K562 (cell line): ENCODE results near the gene PRKG1. TPM values are rescaled to one million over a fixed set of nuclear protein-coding genes. Genes with fewer than 3 reads are reported as not detected.

Experiments
- ATAC-seq: fragments of 200-7000 bp; cut with Tn5 transposase; 3 replicates; pipeline ENCODE4 v1.9.1; 2020; ENCODE audit warnings: moderate library complexity
- BruUV-seq: library from RNA; stranded (reverse); fragments of 400-500 nt; replicated peaks from 2 replicates; lab custom pipeline; 2021; lab: Mats Ljungman, UMichigan
- CTCF ChIA-PET: fragments of 300-600 bp; formaldehyde crosslinking; extraction: SDS; loops from one replicate; lab custom pipeline; 2021; ENCODE audit warnings: low intra/inter-chr PET ratio; lab: Yijun Ruan, JAX
- POLR2A ChIA-PET: fragments of 300-600, 350-650 bp; sonication (Branson Sonifier 250); formaldehyde crosslinking; extraction: SDS; loops from one replicate; lab custom pipeline; 2021; ENCODE audit warnings: antibody characterized with exemption, inconsistent platforms; lab: Yijun Ruan, JAX
- DNase-seq, 4 experiments: peaks; one replicate each; pipeline versions ENCODE4 v3.0.0 to v3.0.0-alpha.2; 2011 to 2018; ENCODE audit warnings: low spot score in 3 of 4, mixed read lengths in 3 of 4; ENCODE audit errors: extremely low read depth in 1 of 4
- FAIRE-seq: peaks from 2 replicates; lab custom pipeline; 2011; peaks lifted over from hg19 to GRCh38; lab: Jason Lieb, UNC
- H2AFZ ChIP-seq: 2 replicates; pipeline ENCODE4 v1.6.0; 2011; ENCODE audit warnings: low read depth, low read length, control low read depth, inconsistent platforms
- H3K27ac ChIP-seq: fragments of 200-600 bp; 3 replicates; pipeline ENCODE4 v1.8.0; 2011; ENCODE audit warnings: low read depth, mild to moderate bottlenecking, control low read depth, inconsistent platforms, low read length, moderate library complexity, mixed read lengths; ENCODE audit errors: extremely low read depth
- H3K27me3 ChIP-seq, 2 experiments: fragments of 300-600 bp in 1 of 2; 2 replicates in 1 of 2; 3 replicates in 1 of 2; pipeline versions ENCODE4 v1.6.0 to v1.8.0; 2011; ENCODE audit warnings: inconsistent platforms in 2 of 2, low read length in 2 of 2, mild to moderate bottlenecking in 1 of 2, mixed read lengths in 1 of 2, moderate library complexity in 1 of 2; ENCODE audit not compliant: control insufficient read depth in 2 of 2, insufficient read depth in 2 of 2
- H3K36me3 ChIP-seq: fragments of 300-600 bp; 3 replicates; pipeline ENCODE4 v1.8.0; 2011; ENCODE audit warnings: mild to moderate bottlenecking, low read length, inconsistent platforms; ENCODE audit not compliant: control insufficient read depth, insufficient read depth
- H3K4me1 ChIP-seq, 2 experiments: fragments of 200-600 bp in 1 of 2; replicated peaks in 1 of 2; 2 replicates in 1 of 2; 3 replicates in 1 of 2; pipeline versions ENCODE4 v1.5.1 to v1.8.0; 2011; ENCODE audit warnings: inconsistent platforms in 2 of 2, low read length in 2 of 2, mild to moderate bottlenecking in 1 of 2, mixed read lengths in 1 of 2, moderate library complexity in 1 of 2; ENCODE audit not compliant: control insufficient read depth in 2 of 2, insufficient read depth in 2 of 2
- H3K4me2 ChIP-seq: 2 replicates; pipeline ENCODE4 v1.6.1; 2011; ENCODE audit warnings: low read length, control low read depth, inconsistent platforms, mixed read lengths; ENCODE audit not compliant: insufficient read depth
- H3K4me3 ChIP-seq: fragments of 200-600 bp; sonication (generic), shearing (Covaris generic); 2 replicates; pipeline ENCODE4 v1.5.1; 2016; ENCODE audit warnings: control low read depth, inconsistent platforms
- H3K79me2 ChIP-seq: fragments of 200-600 bp; 3 replicates; pipeline ENCODE4 v1.8.0; 2011; ENCODE audit warnings: low read length, inconsistent platforms; ENCODE audit not compliant: control insufficient read depth, insufficient read depth
- H3K9ac ChIP-seq, 2 experiments: 2 replicates each; pipeline versions ENCODE4 v1.6.0 to v1.6.1; 2011; ENCODE audit warnings: low read depth in 2 of 2, low read length in 2 of 2, control low read depth in 1 of 2, inconsistent platforms in 1 of 2, mild to moderate bottlenecking in 1 of 2, mixed read lengths in 1 of 2; ENCODE audit not compliant: insufficient read depth in 1 of 2
- H3K9me1 ChIP-seq: one replicate; pipeline ENCODE4 v1.6.0; 2011; ENCODE audit warnings: inconsistent platforms, mild to moderate bottlenecking, low read length, moderate library complexity; ENCODE audit not compliant: control insufficient read depth, insufficient read depth
- H3K9me3 ChIP-seq: replicated peaks from 2 replicates; pipeline ENCODE4 v1.5.1; 2011; ENCODE audit warnings: low read depth, low read length, inconsistent platforms; ENCODE audit not compliant: control insufficient read depth, insufficient read depth
- H4K20me1 ChIP-seq: replicated peaks from 2 replicates; pipeline ENCODE4 v1.6.1; 2011; ENCODE audit warnings: low read length, inconsistent platforms, mixed read lengths; ENCODE audit not compliant: control insufficient read depth, insufficient read depth
- BCOR ChIP-seq: fragments of 450-650 bp; IDR thresholded peaks from 2 replicates; pipeline ENCODE4 v1.6.1; 2016
- ERF ChIP-seq: fragments of 450-650 bp; formaldehyde crosslinking; IDR thresholded peaks from 2 replicates; pipeline ENCODE4 v1.4.0; 2020; ENCODE audit warnings: mild to moderate bottlenecking, mixed read lengths
- EWSR1 ChIP-seq: fragments of 450-650 bp; IDR thresholded peaks from 2 replicates; pipeline ENCODE4 v1.6.1; 2018; ENCODE audit warnings: borderline replicate concordance, mild to moderate bottlenecking, low read depth, moderate library complexity; ENCODE audit not compliant: partially characterized antibody
- HDAC1 ChIP-seq, 2 experiments: fragments of 450-650 bp; IDR thresholded peaks; 2 replicates each; pipeline ENCODE4 v1.6.1; 2016 to 2017; ENCODE audit warnings: inconsistent platforms in 1 of 2, mild to moderate bottlenecking in 1 of 2, moderate library complexity in 1 of 2
- KDM1A ChIP-seq, 2 experiments: fragments of 450-650 bp; IDR thresholded peaks; 2 replicates each; pipeline ENCODE4 v1.6.1; 2016; ENCODE audit warnings: mild to moderate bottlenecking in 2 of 2
- NFE2L1 ChIP-seq: fragments of 450-650 bp; IDR thresholded peaks from 2 replicates; pipeline ENCODE4 v1.6.1; 2016; ENCODE audit warnings: missing genetic modification characterization, low read depth, mild to moderate bottlenecking, missing compliant biosample characterization, moderate library complexity, borderline replicate concordance
- RAD21 ChIP-seq, 2 experiments: fragments of 250-450 bp in 1 of 2; fragments of 450-650 bp in 1 of 2; sonication (Bioruptor Pico) in 1 of 2; formaldehyde crosslinking in 1 of 2; IDR thresholded peaks in 1 of 2; conservative IDR thresholded peaks in 1 of 2; 2 replicates each; pipeline versions ENCODE4 v1.4.0 to v1.8.0; 2020 to 2022; ENCODE audit warnings: mild to moderate bottlenecking in 2 of 2, moderate library complexity in 1 of 2
- TEAD2 ChIP-seq: fragments of 450-650 bp; IDR thresholded peaks from 2 replicates; pipeline ENCODE4 v1.6.1; 2016; ENCODE audit warnings: missing genetic modification characterization, control low read depth, missing compliant biosample characterization
- XRCC3 ChIP-seq: fragments of 450-650 bp; IDR thresholded peaks from 2 replicates; pipeline ENCODE4 v1.6.1; 2017; ENCODE audit warnings: mild to moderate bottlenecking, moderate library complexity
- ZEB2 ChIP-seq: fragments of 450-650 bp; IDR thresholded peaks from 2 replicates; pipeline ENCODE4 v1.6.1; 2016
- ZNF140 ChIP-seq: fragments of 250-450 bp; sonication (Bioruptor Pico); IDR thresholded peaks from 2 replicates; pipeline ENCODE4 v1.8.0; 2021; ENCODE audit warnings: moderate library complexity, mild to moderate bottlenecking, inconsistent platforms
- ZNF507 ChIP-seq: conservative IDR thresholded peaks from 2 replicates; pipeline ENCODE4 v1.6.1; 2017; ENCODE audit warnings: missing genetic modification characterization, missing compliant biosample characterization
- WGBS: fragments of 100-300 bp; shearing (Covaris generic); methylation state at CpG from one replicate; pipeline ENCODE4 v1.1.6; 2016; ENCODE audit warnings: low coverage, mixed read lengths; ENCODE audit not compliant: insufficient coverage; ENCODE audit errors: missing lambda C conversion rate; 5-methylcytosine and 5-hydroxymethylcytosine counted together
- in situ Hi-C: fragments of 300-500 bp; cut with MboI; formaldehyde crosslinking; loops from 4 replicates; pipeline ENCODE4 v1.15.0; 2018; ENCODE audit warnings: inconsistent platforms, mixed read lengths
- intact Hi-C: fragments of 100-400 bp; cut with micrococcal nuclease; formaldehyde crosslinking; loops from 2 replicates; pipeline ENCODE4 v1.14.2; 2022
- polyA plus RNA-seq, 8 experiments: library from polyadenylated mRNA; depleted of rRNA in 4 of 8; stranded (reverse) in 5 of 8; unstranded in 3 of 8; fragments of >200 nt; fragmentation: Nextera tagmentation in 2 of 8; fragmentation: Illumina TruSeq in 1 of 8; extraction: Ambion mirVana in 2 of 8; extraction: Trizol in 1 of 8; gene quantifications; 2 replicates each; pipeline versions ENCODE4 v1.2.1 to v1.2.3, GENCODE V29; 2011 to 2014; ENCODE audit warnings: inconsistent platforms in 1 of 8, missing spikeins in 1 of 8
- total RNA-seq, 7 experiments: library from RNA; depleted of rRNA in 6 of 7; stranded (reverse); fragments of >200 nt in 6 of 7; fragmentation: Illumina TruSeq in 2 of 7; extraction: Trizol in 2 of 7; gene quantifications; 2 replicates each; pipeline versions ENCODE4 v1.2.1 to v1.2.3, GENCODE V29; 2011 to 2021; ENCODE audit warnings: low replicate concordance in 1 of 7
- TF ChIP-seq, protein P1 (sequence below): fragments of 250-450 bp; sonication (Bioruptor Pico); IDR thresholded peaks from 2 replicates; pipeline ENCODE4 v1.5.0; 2021
- TF ChIP-seq, protein P2 (sequence below), 2 experiments: fragments of 450-650 bp; IDR thresholded peaks; 2 replicates each; pipeline ENCODE4 v1.6.1; 2016
- TF ChIP-seq, protein P3 (sequence below): sonication (generic); formaldehyde crosslinking; IDR thresholded peaks from 2 replicates; pipeline ENCODE4 v1.8.1; 2023; ENCODE audit warnings: mild to moderate bottlenecking, missing genetic modification reagents

PRKG1 gene
- total and polyA plus RNA-seq, 9 of the 15 experiments (the other 6 are each of a cell fraction or from before 2014, with no cell fraction given), result 0.22 TPM; not detected in 8

DNA sequence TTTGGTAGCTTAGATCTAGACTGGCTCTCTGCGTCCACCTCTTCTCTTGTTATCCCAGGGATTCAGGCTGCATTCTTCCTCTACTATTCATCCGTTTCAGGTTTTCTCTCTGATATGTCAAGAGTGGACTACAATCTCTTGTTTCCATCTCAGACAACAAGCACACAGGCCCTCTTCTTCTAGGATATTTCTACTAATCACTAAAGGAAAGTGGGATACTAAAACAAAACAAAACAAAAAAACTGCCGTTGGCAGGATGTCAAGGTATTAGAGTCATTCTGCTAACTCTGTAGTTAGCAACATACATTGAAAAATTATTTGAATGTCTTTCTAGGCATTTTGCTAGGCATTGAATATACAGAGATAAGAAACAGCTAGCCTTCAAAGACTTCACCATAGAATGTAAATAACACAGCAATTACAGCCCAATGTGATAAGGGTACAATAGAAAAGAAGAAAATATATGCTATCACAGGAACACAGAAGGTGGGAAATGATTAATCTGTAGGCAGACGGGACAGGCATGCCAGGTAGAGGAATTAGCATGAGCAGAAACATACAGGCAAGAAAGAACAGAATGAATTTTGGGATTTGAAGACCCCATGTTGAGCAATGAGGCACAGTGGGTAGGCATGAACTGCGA lies 414.6 kb downstream of the PRKG1 start:
- WGBS, result 1% methylated on average over 5 of the region's 5 CpGs
- intact Hi-C loops, result no loop called here

DNA sequence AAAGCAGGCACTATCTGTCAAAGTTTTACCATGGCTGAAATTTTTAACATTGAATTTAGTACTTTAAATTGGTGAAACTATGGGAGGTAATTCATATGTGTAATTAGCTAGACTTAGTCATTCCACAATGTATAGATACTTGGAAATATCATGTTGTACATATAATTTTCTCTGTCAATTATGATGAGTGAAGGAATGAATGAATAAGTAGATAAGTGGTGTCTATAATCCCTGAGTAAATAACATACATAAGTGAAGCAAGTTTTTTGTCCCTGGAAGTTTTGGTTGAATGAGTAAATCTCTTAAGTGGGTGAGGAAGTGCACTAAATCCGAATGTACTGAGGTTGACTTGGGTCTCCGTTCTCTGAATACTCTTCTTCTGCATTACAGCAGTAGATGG lies 424.1 kb downstream of the PRKG1 start:
- in situ Hi-C loops, result no loop called here
- no TSS peak for BruUV-seq
- Histone ChIP-seq H3K4me2 (no peak overlapping the region), H2AFZ (no peak overlapping the region), H3K9me1 (no peaks in the 10 kb centered on the region), H3K4me3 (no peak overlapping the region), H3K27ac (no peak overlapping the region), H4K20me1 (no peaks in the 10 kb centered on the region), H3K9me3 (no peaks in the 10 kb centered on the region), H3K4me1 (no peaks in the 10 kb centered on the region), H3K9ac (no peak overlapping the region), H3K79me2 (no peaks in the 10 kb centered on the region), H3K27me3 (no peaks in the 10 kb centered on the region), H3K36me3 (no peaks in the 10 kb centered on the region)
- CTCF ChIA-PET, result no interaction called here
- 3% methylated on average over 2 of the region's 2 CpGs for whole genome bisulfite sequencing
- FAIRE-seq (no peak), ATAC-seq (no peak), DNase-seq (no peak)
- intact Hi-C loops, result no loop called here
- POLR2A ChIA-PET, result no interaction called here
- TF ChIP-seq, protein P1, sequence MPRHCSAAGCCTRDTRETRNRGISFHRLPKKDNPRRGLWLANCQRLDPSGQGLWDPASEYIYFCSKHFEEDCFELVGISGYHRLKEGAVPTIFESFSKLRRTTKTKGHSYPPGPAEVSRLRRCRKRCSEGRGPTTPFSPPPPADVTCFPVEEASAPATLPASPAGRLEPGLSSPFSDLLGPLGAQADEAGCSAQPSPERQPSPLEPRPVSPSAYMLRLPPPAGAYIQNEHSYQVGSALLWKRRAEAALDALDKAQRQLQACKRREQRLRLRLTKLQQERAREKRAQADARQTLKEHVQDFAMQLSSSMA, result no peak
- TF ChIP-seq EWSR1, result no peak
- no peak for TF ChIP-seq BCOR
- no peak for TF ChIP-seq NFE2L1 (tag)
- no peak for TF ChIP-seq ERF (CRISPR knock-in tag)
- TF ChIP-seq RAD21 (CRISPR knock-in tag; conservative IDR thresholded peaks at IDR 0.05 in 1 of 2, IDR thresholded peaks at IDR 0.05 in 1 of 2), result no peak
- TF ChIP-seq, protein P2, sequence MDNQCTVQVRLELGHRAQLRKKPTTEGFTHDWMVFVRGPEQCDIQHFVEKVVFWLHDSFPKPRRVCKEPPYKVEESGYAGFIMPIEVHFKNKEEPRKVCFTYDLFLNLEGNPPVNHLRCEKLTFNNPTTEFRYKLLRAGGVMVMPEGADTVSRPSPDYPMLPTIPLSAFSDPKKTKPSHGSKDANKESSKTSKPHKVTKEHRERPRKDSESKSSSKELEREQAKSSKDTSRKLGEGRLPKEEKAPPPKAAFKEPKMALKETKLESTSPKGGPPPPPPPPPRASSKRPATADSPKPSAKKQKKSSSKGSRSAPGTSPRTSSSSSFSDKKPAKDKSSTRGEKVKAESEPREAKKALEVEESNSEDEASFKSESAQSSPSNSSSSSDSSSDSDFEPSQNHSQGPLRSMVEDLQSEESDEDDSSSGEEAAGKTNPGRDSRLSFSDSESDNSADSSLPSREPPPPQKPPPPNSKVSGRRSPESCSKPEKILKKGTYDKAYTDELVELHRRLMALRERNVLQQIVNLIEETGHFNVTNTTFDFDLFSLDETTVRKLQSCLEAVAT (IDR thresholded peaks at IDR 0.05), result no peak
- no peak for TF ChIP-seq ZNF507 (tag)
- TF ChIP-seq ZEB2, result no peak
- TF ChIP-seq ZNF140 (CRISPR knock-in tag), result no peak
- TF ChIP-seq, protein P3, sequence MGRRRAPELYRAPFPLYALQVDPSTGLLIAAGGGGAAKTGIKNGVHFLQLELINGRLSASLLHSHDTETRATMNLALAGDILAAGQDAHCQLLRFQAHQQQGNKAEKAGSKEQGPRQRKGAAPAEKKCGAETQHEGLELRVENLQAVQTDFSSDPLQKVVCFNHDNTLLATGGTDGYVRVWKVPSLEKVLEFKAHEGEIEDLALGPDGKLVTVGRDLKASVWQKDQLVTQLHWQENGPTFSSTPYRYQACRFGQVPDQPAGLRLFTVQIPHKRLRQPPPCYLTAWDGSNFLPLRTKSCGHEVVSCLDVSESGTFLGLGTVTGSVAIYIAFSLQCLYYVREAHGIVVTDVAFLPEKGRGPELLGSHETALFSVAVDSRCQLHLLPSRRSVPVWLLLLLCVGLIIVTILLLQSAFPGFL (CRISPR knock-in tag), result no peak
- no peak for TF ChIP-seq KDM1A (IDR thresholded peaks at IDR 0.05)

More for the DNA sequence above, 414.6 kb downstream of the PRKG1 start:
- Histone ChIP-seq H3K9me3 (no peaks in the 10 kb centered on the region), H3K27me3 (no peaks in the 10 kb centered on the region), H3K4me3 (no peak overlapping the region), H3K4me1 (no peaks in the 10 kb centered on the region), H2AFZ (no peak overlapping the region), H3K4me2 (no peak overlapping the region), H3K36me3 (no peaks in the 10 kb centered on the region), H3K27ac (no peak overlapping the region), H3K9ac (no peak overlapping the region), H3K79me2 (no peaks in the 10 kb centered on the region), H4K20me1 (no peaks in the 10 kb centered on the region), H3K9me1 (no peaks in the 10 kb centered on the region)
- no TSS peak for BruUV-seq
- in situ Hi-C loops, result no loop called here
- DNase-seq, result no peak
- TF ChIP-seq HDAC1 (IDR thresholded peaks at IDR 0.05) (no peak), XRCC3 (no peak), TEAD2 (tag) (no peak)
- POLR2A ChIA-PET, result no interaction called here
- CTCF ChIA-PET, result no interaction called here
- no peak for ATAC-seq
- FAIRE-seq, result no peak
